GM18868 (cell line): ENCODE data around the gene IMPDH2.

ENCODE experiments used
- ATAC-seq: cut with Tn5 transposase; IDR thresholded peaks from one replicate; pipeline ENCODE4 v1.9.1; 2021; ENCODE audit warnings: mild to moderate bottlenecking, moderate library complexity; ENCODE audit not compliant: unreplicated experiment

Gene IMPDH2

GRCh38 chr3:49007068-49007770 lies 22.0 kb downstream of the IMPDH2 start, which contains the start of gene WDR6:
WDR6 (plus strand) TSS chr3:49007391; CDS start chr3:49007432, 41 bp downstream.
- peak; percentile 87 for ATAC-seq

DNA sequence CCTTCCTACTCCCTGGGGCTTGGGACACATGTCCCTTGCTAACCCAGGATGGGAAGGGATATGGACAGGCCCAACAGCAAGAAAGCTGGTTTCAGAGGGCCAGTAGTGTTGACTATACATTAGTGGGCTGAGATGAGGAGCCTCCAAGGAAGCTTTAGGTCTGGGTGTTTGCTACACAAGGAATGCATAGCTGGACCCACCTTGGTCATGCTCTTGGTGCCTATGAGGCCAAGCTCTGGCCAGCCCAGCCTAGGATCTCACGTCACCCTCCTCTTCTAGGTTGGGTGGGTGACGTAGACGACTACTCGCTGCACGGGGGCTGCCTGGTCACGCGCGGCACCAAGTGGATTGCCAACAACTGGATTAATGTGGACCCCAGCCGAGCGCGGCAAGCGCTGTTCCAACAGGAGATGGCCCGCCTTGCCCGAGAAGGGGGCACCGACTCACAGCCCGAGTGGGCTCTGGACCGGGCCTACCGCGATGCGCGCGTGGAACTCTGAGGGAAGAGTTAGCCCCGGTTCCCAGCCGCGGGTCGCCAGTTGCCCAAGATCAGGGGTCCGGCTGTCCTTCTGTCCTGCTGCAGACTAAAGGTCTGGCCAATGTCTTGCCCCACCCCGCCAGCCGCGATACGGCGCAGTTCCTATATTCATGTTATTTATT lies 22.7 kb downstream of the IMPDH2 start:
- ATAC-seq: no peak

DNA sequence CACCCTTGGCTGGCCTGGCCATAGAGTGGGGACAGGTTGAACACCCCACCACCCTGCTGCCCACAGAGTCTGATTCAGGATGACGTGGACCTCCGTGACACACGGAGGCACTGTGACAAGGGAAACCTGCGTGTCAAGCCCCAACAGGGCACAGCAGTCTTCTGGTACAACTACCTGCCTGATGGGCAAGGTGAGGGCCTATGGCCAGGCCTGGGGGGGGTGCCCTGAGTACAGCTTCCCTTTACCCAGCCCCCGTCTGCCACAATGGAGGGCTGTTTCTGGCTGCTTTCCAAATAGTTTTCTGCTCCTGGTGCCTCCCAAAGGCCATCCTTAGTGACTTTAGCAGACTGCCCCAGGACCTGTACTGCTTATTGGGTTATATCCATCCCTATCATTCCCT lies 23.2 kb downstream of the IMPDH2 start:
- ATAC-seq: no peak

GRCh38 chr3:49005303-49005680 lies 23.9 kb downstream of the IMPDH2 start:
- no peak for ATAC-seq

DNA sequence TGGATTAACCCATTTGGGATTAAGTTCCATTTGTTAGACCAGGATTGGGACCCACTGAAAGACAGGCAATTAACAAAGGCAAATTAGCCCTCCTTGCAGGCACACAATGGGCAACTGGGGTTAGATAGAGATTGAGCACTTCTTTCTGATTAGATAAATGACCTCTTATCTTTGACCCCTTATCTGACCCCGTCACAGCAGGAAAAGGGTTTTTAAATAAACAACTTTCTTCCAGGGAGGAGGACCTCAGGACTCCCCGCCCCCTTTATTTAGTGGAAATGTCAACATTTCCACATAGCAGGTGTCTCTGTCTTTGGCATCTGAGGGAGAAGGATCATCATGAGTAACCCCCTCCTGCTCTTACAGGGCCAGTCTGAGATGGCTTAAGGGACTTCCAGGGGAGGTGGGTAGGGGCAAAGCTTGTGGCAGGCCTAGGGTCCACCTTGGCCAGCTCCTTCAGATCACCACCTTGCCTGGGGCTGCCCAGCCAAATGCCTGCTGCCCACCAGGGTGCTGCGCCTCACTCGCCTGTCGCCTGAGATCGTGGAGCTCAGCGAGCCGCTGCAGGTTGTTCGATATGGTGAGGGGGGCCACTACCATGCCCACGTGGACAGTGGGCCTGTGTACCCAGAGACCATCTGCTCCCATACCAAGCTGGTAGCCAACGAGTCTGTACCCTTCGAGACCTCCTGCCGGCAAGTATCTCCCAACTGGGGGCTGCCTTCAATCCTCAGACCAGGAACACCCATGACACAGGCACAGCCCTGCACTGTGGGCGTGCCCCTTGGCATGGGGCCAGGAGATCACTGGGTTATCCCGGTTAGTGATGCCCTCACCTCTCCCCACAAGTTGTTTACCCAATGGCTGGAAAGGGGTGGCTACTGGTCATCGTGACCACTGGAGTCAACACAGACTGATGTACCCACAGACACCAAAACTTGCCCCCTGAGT lies 24.6 kb downstream of the IMPDH2 start:
- no peak for ATAC-seq

GRCh38 chr3:49001155-49001554 lies 28.0 kb downstream of the IMPDH2 start:
- no peak for ATAC-seq

DNA sequence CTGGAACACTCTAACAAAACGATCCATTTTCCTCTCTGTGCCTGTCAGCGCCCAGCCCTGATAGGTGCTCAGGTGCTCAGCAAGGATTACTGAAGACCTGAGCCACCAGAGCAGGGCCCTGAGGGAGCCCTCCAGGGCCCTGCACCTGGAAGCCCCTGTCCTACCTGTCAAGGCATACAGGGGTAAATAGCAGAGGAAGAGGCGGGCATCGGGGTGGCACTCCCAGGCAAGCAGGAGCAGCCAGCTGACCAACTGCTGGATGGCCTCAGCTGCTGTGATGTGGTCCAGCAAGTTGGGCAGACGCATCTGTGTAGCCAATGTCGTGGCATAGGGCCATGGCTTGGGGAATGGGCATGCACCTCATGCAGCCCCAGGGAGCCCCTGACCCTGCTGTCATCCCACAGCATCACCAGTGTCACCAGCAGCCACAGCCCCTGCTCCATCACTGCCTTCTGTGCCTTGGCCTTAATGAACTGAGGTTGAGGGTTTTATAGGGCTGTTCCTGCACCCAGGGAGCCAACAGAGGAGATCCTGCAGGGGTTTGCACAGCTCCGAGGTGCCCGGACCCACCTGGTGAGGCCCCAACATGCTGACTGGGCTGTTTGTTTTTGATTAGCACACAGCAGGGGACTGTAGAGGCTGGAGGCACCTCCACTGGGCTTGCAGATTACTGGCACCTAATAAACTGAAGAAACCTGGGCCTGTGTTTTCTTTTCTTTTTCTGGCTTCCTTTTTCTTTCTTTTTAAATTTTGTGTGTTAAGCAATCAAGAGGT lies 29.9 kb downstream of the IMPDH2 start:
- ATAC-seq: no peak

GRCh38 chr3:48997714-48998637 lies 31.2 kb downstream of the IMPDH2 start:
- no peak for ATAC-seq

GRCh38 chr3:48997102-48997635 lies 32.0 kb downstream of the IMPDH2 start:
- no peak for ATAC-seq

- no peak for ATAC-seq
Observed at GRCh38 chr3:48996640-48997039, 32.6 kb downstream of the IMPDH2 start.

- no peak for ATAC-seq
Observed at GRCh38 chr3:48993834-48994233, 35.4 kb downstream of the IMPDH2 start.

- no peak for ATAC-seq
Observed at GRCh38 chr3:48991851-48992545, 37.2 kb downstream of the IMPDH2 start.

DNA sequence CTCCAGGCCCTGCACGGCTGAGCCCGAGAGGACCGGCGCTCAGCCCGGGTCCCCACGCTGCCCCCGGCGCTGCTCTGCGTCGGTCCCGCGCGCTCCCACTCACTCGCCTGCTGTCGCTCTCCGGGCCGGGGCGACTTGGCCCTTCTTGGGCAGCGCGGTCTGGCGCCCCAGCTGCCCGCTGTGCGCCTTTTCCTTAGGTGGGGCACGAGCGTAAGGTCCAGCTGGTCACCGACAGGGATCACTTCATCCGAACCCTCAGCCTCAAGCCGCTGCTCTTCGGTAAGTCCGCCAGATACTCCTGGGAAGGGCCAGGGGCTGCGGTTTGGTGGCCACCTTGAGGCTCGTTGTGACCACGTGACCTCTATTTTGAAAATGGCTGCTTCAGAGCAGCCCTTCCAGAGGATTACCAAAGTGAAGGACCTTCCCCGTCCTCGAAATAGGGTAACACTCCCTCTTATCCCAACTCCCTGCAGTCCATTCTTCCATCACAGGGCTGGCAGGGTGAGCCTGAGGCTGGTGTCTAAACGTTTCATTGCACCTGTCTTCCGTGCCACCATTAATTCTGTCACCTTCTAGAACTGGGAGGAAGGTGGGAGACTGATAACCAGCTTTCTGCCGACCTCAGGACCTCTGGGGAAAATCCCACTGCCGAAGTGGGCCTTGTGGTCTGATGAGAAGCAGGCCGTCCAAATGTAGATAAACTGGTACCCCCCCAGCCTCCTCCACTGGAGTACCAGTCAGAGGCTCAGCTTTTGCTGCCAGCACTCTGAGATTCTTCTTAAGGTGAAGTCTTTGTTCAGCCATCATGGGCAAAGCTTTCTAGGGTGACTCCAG lies 38.3 kb downstream of the IMPDH2 start:
- peak; percentile 23 for ATAC-seq

DNA sequence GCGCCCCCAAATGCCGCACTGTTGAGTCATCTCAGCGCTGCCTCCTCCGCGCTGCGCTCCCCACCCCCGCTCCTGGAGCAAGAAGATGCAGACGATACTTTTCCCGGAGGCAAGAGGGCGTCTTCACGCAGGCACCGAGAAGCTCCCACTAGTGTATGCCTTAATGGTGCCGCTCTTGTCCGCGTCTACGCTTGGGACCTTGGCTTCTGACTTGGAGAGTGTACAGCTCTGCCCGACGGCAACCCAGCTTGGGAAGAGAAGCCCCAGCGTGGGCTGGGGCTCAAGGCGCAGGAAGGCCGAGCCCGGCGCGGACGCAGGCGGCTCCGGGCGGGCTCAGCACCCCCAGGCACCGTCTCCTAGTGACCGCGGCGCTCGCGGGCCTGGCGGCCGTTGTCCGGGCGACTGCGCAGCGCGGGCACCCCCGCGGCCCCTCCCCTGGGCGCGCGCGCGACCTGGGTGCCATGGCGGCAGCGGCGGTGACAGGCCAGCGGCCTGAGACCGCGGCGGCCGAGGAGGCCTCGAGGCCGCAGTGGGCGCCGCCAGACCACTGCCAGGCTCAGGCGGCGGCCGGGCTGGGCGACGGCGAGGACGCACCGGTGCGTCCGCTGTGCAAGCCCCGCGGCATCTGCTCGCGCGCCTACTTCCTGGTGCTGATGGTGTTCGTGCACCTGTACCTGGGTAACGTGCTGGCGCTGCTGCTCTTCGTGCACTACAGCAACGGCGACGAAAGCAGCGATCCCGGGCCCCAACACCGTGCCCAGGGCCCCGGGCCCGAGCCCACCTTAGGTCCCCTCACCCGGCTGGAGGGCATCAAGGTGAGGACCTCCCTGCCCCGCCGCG lies 39.2 kb downstream of the IMPDH2 start, which contains the start of gene P4HTM:
TSS of gene P4HTM (plus strand) at position 446 of the 840 bp plus-strand sequence. CDS start at position 462, 16 bp downstream.
- peak; percentile 59 for ATAC-seq

- ATAC-seq: no peak
Observed at GRCh38 chr3:48989126-48989795, 39.9 kb downstream of the IMPDH2 start.

DNA sequence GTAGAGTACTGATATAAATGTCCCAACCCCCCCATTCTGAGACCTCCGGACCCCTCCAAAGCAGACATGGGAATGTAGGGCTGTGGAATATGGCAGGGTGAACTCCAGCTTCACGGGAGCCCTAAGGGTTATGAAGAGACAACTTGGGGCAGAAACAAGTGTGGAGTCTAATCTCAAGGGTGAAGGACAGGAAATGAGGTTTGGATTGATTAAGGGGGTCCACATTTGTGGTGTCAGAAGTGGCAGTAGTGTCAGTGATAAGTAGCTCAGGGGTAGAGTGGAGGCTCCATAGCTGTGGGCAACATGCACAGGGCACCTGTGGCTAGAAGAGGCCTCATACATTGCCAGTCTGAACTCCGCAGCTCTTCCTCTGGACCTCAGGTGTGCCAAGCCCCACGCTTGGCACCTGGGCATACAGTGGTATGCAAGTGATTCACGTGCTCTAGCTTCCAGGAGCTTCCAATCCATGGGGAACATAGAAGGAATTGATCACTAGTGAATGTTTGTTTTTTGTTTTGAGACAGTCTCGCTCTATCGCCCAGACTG lies 43.3 kb downstream of the IMPDH2 start:
- no peak for ATAC-seq
